Muscle of leg (tissue), 11 donors: ENCODE data around the gene HIP1R. TPM values are rescaled to one million over a fixed set of nuclear protein-coding genes. Genes with fewer than 3 reads are reported as not detected.
A peak's percentile ranks its signal among the peaks of the same experiment; 100 is the strongest.

Experiments used
- DNase-seq: peaks from one replicate; pipeline ENCODE4 v3.0.0; 2013
- H3K27ac ChIP-seq: one replicate; pipeline ENCODE4 v1.5.1; 2013; ENCODE audit warnings: mild to moderate bottlenecking, low read length, control low read depth
- H3K27me3 ChIP-seq: one replicate; pipeline ENCODE4 v1.6.1; 2013; ENCODE audit warnings: low read length; ENCODE audit not compliant: control insufficient read depth, insufficient read depth
- H3K36me3 ChIP-seq: one replicate; pipeline ENCODE4 v1.6.1; 2013; ENCODE audit warnings: low read length; ENCODE audit not compliant: control insufficient read depth, insufficient read depth
- H3K4me1 ChIP-seq: one replicate; pipeline ENCODE4 v1.6.1; 2013; ENCODE audit warnings: low read length; ENCODE audit not compliant: control insufficient read depth, insufficient read depth
- H3K4me3 ChIP-seq: one replicate; pipeline ENCODE4 v1.5.1; 2013; ENCODE audit warnings: low read length, control low read depth
- H3K9me3 ChIP-seq: replicated peaks from 2 replicates; pipeline ENCODE4 v1.6.1; 2013; ENCODE audit warnings: low read depth, low read length; ENCODE audit not compliant: control insufficient read depth
- WGBS: methylation state at CpG from one replicate; pipeline ENCODE4 v1.1.5; 2013; ENCODE audit warnings: missing lambda C conversion rate; ENCODE audit not compliant: insufficient coverage; 5-methylcytosine and 5-hydroxymethylcytosine counted together
- polyA plus RNA-seq, 8 donors: library from polyadenylated mRNA; unstranded; fragments of 120-200 nt; gene quantifications; one replicate each; pipeline versions ENCODE4 v1.2.1 to v1.2.3, GENCODE V29; 2013; ENCODE audit warnings: inconsistent platforms in 1 of 8, low replicate concordance in 1 of 8; ENCODE audit not compliant: insufficient read length in 8 of 8, insufficient read depth in 1 of 8
- total RNA-seq: library from RNA; stranded (reverse); fragments of 120-200 nt; gene quantifications from one replicate; pipeline ENCODE4 v1.2.4, GENCODE V29; 2013

The HIP1R gene
- total and polyA plus RNA-seq, 9 donors = 6.6 to 10.3 (median 7.8) TPM

GRCh38 chr12:122868471-122869177 lies 33.4 kb downstream of the HIP1R start:
- peak overlapping the region; percentile 38 for H3K27ac ChIP-seq
- H3K36me3 ChIP-seq = peaks cover 62% of the 10 kb centered on the region
- no peak for DNase-seq
- H3K4me1 ChIP-seq = peaks cover 59% of the 10 kb centered on the region
- no peaks in the 10 kb centered on the region for H3K9me3 ChIP-seq
- no peak overlapping the region for H3K4me3 ChIP-seq
- H3K27me3 ChIP-seq = no peaks in the 10 kb centered on the region
- WGBS = 85% methylated on average over 6 of the region's 13 CpGs

DNA sequence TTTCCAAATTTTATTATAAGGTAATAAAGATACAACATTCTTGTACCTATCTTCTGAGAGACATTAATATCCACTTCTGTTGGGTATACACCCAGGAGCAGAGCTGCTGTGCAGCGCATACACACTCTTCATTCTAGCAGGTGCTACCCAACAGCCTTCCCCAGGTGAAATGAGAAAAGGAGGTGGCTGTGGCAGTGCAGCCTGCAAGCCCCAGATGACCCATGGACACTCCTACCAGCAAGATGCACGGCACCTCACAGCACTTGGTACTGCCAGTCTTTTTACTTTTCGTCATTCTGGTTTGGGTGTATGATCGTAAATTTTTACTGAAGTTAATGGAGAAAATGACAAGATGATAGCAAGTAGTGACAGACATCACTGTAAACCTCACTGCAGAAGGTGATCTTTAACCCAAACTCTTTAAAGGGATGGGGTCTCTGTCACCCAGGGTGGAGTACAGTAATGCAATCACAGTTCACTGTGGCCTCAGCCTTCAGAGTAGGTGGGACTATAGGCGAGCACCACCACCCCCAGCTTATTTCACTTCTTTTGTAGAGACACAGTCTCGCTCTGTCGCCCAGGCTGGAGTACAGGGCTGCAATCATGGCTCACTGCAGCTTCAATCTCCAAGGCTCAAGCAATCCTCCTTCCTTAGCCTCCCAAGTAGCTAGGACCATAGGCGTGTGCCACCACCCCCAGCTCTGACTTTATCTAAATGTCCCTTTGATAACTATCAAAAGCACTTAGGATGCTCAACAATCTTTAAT lies 34.1 kb downstream of the HIP1R start:
- DNase-seq = no peak
- Histone ChIP-seq H3K4me1 (peaks cover 65% of the 10 kb centered on the region), H3K36me3 (peaks cover 59% of the 10 kb centered on the region), H3K27ac (no peak overlapping the region), H3K9me3 (no peaks in the 10 kb centered on the region), H3K27me3 (no peaks in the 10 kb centered on the region), H3K4me3 (no peak overlapping the region)
- 100% methylated on average over 1 of the region's 8 CpGs for WGBS

DNA sequence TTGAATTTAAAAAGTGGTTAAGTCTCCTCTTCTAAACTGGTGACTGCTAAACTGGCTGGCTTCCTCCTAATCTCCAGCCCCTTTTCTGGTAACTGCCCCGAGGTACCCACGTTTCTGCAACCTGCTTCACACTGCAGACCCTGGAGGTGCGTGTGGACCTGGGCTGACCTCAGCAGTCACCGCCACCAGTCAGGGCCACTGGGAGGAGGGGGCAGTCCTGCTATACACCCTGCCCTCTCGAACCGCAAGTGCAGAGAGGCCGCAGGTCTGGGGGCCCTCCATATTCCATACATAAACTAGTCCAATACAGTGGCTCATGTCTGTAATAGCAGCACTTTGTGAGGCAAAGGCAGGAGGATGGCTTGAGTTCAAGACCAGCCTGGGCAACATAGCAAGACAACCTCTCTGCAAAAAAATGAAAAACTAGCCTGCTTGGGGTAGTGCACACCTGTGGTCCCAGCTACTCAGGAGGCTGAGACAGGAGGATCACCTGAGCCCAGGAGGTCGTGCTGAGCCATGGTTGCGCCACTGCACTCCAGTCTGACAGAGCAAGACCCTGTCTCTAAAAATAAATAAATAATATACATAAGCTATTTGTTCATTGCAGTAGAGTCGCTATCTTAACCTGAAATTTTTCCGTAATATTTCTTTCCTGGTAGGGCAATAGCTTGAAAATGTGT lies 35.0 kb downstream of the HIP1R start:
- H3K27me3 ChIP-seq = no peaks in the 10 kb centered on the region
- no peaks in the 10 kb centered on the region for H3K9me3 ChIP-seq
- peaks cover 66% of the 10 kb centered on the region for H3K4me1 ChIP-seq
- peaks cover 50% of the 10 kb centered on the region for H3K36me3 ChIP-seq
- H3K27ac ChIP-seq = no peak overlapping the region
- WGBS = 79% methylated on average over 5 of the region's 11 CpGs
- DNase-seq = no peak
- H3K4me3 ChIP-seq = no peak overlapping the region

DNA sequence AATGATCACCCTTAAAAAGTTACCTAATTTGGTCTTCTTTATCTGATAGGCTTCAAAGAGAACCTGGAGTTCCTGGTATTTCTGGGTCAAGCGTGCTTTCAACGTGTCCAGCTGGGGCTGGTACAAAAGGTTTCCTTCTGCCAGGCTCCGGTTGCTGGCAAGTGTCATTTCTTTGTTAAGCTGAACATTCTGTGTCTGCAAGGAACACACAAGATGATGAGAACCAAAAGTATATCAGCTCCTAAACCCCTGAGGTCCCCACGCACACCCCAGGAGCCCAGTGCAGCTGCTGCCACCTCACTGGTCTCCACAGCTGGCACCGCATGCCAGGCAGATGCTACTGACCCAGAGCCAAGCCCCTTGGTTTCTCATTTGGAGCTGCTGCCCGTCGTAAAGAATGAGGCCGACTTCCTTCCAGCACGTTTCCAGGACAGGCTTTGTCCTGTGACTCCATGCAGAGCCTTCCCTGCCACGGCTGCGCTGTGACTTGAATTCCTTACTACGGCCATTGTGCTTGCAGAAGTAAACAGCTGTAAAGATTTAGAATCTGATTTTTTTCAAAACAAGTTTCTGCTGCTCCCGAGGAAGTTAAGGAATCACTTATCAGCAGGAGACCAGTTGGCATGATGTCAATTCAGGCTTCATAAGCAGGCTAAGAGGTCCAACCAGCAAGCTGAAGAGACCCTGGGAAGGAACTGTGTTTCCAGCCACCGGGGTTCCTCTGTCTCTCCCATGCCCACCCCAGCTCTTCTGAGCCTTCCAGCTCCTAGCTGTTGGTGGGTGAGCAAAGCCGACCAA lies 35.8 kb downstream of the HIP1R start:
- no peaks in the 10 kb centered on the region for H3K9me3 ChIP-seq
- H3K4me1 ChIP-seq = peaks cover 62% of the 10 kb centered on the region
- peak overlapping the region; percentile 36 for H3K4me3 ChIP-seq
- peaks cover 42% of the 10 kb centered on the region for H3K36me3 ChIP-seq
- H3K27me3 ChIP-seq = no peaks in the 10 kb centered on the region
- WGBS = 29% methylated on average over 13 of the region's 15 CpGs
- H3K27ac ChIP-seq = peak overlapping the region; percentile 93
- DNase-seq = peak; percentile 74

- peaks cover 69% of the 10 kb centered on the region for H3K4me1 ChIP-seq
- WGBS = 16% methylated on average over 20 of the region's 23 CpGs
- H3K27ac ChIP-seq = peak overlapping the region; percentile 93
- peak; percentile 90 for DNase-seq
- peaks cover 33% of the 10 kb centered on the region for H3K36me3 ChIP-seq
- peak overlapping the region; percentile 36 for H3K4me3 ChIP-seq
- no peaks in the 10 kb centered on the region for H3K27me3 ChIP-seq
- H3K9me3 ChIP-seq = no peaks in the 10 kb centered on the region
These were observed 36.9 kb downstream of the HIP1R start for GRCh38 chr12:122871851-122872780.

DNA sequence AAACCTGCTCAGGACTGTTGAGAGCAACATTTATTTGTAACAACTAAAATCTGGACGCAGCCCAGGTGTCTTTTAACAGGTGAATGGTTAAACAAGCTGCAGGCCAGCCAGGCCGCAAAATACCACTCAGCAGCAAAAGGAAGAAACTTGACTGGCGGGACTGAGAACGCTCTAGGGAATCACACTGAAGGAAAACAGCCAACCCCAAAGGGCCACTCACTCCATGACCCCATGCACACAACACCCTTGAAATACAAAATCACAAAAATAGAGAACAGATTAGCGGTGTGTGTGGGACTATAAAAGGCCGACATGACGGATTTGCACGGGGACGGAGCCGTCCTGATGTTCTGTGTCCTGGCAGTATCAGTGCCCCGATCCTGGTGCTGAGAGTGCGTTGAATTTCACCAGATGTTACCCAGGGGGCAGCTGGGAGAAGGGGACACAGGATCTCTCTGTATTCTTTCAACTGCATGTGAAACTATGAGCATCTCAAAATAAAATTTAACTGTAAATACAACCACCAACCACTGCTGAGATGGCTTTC lies 37.6 kb downstream of the HIP1R start:
- peaks cover 29% of the 10 kb centered on the region for H3K36me3 ChIP-seq
- no peak for DNase-seq
- H3K4me3 ChIP-seq = no peak overlapping the region
- H3K4me1 ChIP-seq = peaks cover 71% of the 10 kb centered on the region
- no peaks in the 10 kb centered on the region for H3K27me3 ChIP-seq
- no peaks in the 10 kb centered on the region for H3K9me3 ChIP-seq
- peak overlapping the region; percentile 93 for H3K27ac ChIP-seq
- WGBS = 35% methylated on average over 7 of the region's 12 CpGs

DNA sequence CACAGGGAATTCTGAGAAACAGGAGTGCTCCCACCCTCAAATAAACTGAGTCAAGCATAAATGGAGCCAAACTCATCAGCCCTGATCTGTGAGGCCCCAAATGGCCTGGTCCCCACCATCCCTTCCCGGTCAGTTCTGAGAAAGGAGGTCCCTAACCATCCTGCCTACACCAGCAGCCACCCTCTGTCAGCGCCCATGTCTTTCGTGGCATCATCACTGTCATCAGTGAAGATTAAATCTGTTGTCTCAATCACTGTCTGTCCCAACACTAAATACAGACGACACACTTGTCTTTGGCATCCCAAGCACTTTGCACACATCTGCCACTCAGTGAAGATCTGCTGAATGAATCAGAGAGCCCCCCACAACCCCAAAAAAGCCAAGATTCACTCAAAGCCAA lies 38.3 kb downstream of the HIP1R start:
- Histone ChIP-seq H3K9me3 (no peaks in the 10 kb centered on the region), H3K27me3 (no peaks in the 10 kb centered on the region), H3K4me3 (no peak overlapping the region), H3K36me3 (peaks cover 22% of the 10 kb centered on the region), H3K4me1 (peaks cover 64% of the 10 kb centered on the region), H3K27ac (peak overlapping the region; percentile 93)
- 79% methylated on average over 3 of the region's 4 CpGs for WGBS
- DNase-seq = no peak

GRCh38 chr12:122874081-122874480 lies 38.8 kb downstream of the HIP1R start:
- Histone ChIP-seq H3K36me3 (peaks cover 17% of the 10 kb centered on the region), H3K4me1 (peaks cover 68% of the 10 kb centered on the region), H3K27me3 (no peaks in the 10 kb centered on the region), H3K27ac (no peak overlapping the region), H3K9me3 (no peaks in the 10 kb centered on the region), H3K4me3 (no peak overlapping the region)
- 90% methylated on average over 2 of the region's 12 CpGs for WGBS
- DNase-seq = no peak
